Midbrain (tissue), 1 donor: ENCODE data around the gene AKIP1.
"Not testable (repeated sequence)": the region's sequence is repeated elsewhere in the genome, so short reads cannot be mapped to it uniquely, and the experiment has no call there.

Source experiments
- DNase-seq: peaks from one replicate; lab custom pipeline; 2025; lab: John Stamatoyannopoulos, UW

The AKIP1 gene

GRCh38 chr11:8917157-8917825 lies 6.3 kb downstream of the AKIP1 start:
- DNase-seq = no peak

DNA sequence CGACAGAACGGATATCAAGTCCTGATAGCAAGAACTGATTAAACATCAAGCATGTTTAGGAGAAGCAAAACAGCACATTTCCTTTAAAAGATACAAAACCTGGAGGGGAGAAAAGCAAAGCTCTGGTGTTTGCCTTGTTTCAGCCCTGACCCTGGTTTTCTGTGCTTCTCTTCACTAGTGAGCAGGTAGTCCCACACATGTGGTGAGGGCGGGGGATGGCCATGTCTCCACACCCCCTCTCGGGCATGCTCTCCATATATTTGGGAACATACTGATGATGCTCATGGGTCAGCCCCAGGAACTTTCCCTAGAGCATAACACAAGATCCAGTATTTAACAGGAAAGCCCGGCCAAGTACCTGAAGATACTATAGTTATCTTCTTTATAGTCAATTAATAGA lies 11.7 kb downstream of the AKIP1 start:
- no peak for DNase-seq

GRCh38 chr11:8925711-8926110 lies 14.7 kb downstream of the AKIP1 start:
- DNase-seq = no peak

- DNase-seq = no peak
Observed at GRCh38 chr11:8926236-8926635, 15.2 kb downstream of the AKIP1 start.

DNA sequence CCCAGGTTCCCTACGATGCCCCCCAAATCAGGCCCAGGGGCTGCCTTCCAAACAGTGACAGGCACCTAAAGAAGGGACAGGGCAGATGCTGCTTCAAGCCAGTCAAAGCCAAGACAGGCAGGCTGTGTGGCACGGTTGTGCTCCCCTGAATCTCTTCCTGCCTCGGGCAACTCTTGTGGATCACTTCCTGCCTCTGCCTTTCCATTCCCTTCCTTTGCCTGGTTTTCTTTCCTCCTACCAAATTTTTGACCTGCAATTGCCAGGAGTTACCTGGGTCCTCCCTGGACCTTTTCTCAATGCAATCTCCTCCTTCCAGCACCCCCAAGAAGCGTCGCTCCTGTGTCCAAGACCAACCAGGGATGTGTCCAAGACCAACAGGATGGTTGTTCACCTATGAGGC lies 16.2 kb downstream of the AKIP1 start:
- DNase-seq = no peak

GRCh38 chr11:8928205-8928604 lies 17.2 kb downstream of the AKIP1 start:
- DNase-seq = no peak

DNA sequence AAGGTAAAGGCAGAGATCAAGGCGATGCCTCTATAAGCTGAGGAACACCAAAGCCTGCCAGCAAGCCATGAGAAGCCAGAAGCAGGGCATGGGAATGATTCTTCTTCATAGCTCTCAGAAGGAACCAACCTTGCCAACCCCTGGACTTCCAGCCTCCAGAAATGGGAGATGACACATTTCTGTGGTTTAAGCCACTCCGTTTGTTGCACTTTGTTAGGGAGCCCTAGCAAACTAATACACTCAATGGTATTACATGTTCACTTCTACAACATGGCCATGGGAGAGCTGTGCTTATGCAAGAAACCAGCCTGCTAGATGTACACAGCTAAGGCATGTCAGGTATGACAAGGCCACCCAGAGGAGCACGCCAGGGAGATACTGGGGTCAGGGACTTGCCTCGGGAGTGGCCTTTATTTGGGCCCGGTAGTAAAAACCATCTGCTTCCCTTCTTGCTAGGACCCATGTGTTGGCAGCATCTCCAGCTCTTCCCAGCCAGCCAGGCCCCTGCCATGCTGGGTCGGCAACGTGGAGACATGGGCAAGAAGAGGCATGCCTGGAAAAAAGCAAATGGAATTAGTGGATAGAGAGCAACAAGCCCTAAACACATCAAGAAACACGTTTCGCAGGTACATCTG lies 18.1 kb downstream of the AKIP1 start:
- no peak for DNase-seq

DNA sequence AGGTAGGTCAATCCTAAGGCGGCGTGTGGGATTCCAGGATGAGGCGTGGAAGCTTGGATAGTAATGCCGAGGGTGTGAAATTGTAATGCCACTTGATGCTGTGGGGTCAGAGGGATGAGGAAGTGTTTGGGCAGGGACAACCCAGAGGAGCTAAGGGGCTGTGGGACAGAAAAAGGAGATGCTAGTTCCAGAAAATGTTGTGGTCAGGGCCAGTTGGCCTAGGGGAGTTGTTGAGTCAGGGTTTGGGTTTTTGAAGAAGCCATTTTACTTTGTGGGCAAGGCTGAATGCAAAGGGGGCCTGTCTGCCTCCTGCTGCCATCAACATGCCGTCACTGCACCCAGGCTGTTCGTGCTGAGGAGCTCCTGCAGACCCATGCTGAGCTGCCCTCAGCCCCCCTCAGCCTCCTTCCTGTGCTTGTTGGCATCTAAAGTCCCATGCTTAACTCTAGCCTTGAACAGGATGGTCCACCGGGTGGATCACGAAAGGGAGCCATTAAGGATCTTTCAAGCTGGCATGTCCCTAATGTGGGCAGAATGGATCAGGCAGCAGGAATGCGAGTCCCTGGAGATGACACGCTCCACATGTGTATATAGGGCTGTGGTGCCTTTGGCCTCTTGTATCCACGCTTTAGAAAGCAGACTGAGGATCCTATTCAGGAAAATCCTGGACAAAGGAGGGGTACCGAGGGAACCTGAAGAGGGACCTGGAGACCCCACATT lies 19.6 kb downstream of the AKIP1 start:
- DNase-seq = no peak

DNA sequence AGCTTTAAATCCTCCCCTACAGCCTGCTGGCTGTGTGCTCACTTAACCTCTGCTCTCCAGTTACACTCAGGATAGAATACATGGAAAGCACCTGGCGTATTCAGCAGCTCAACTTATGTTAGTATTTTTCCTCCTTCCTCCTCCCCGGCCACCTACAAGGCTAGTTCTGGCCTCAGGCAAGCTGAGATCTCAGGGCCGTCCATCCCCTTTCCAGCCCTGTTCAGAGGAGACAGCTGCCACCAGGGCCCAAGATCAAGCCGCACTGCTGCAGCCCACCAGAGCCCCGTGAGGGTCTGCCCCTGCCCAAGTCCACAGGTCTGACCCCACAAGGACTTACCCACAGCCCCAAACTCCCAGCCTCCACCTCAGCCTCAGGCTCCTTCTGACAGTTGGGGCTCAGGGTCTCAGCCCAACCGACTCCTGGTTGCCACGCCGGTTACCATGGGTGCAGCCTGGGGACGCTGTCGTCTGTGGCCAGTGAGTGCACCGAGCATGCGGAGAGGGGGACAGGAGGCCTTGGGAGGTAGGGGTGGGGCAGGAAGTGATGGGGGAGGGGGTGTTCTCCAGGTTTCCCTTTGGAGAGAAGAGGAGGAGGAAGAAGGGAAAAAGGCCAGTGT lies 21.7 kb downstream of the AKIP1 start, which contains the start of gene C11orf16:
C11orf16 (minus strand) TSS at position 384 of the 617 bp plus-strand sequence. CDS start 639 bp downstream, outside the sequence.
- DNase-seq = no peak

GRCh38 chr11:8933931-8934330 lies 22.9 kb downstream of the AKIP1 start:
- DNase-seq = no peak

DNA sequence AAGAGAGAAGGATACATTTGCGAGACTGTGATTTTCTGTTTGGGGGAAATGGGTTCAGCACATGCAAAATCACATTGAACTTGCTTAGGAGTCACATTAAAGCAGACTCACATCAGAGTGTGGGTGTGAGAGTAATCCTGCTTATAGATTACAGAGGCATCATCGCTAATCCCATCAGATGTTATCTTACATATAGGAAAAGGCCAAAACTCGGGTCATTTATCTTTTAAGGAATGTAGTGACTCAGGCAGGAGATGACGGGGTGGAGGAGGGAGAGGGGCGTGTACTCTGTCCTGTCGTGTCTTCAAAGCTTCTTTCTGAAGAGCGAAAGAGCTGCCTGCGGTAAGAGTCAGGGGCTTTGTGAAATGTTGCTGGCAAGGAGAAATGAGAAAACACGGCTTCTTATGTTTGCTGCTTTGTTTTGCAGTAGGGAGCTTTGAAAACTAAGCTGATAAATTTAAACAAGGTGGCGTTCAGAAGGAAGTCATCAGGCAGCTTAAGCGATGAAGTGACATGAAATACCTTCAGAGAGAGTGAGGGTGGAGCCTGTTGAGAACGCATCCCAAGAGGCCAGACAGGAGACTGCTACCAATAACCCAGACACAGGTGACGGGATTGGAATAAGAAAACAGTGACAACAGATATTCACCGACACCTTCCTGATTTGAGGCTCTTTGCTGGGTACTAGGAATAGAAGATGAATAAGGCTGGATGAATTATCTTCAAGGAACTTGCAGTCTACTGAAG lies 23.9 kb downstream of the AKIP1 start:
- no peak for DNase-seq

- DNase-seq = not testable (repeated sequence)
Observed at GRCh38 chr11:8935789-8936188, 24.8 kb downstream of the AKIP1 start.

DNA sequence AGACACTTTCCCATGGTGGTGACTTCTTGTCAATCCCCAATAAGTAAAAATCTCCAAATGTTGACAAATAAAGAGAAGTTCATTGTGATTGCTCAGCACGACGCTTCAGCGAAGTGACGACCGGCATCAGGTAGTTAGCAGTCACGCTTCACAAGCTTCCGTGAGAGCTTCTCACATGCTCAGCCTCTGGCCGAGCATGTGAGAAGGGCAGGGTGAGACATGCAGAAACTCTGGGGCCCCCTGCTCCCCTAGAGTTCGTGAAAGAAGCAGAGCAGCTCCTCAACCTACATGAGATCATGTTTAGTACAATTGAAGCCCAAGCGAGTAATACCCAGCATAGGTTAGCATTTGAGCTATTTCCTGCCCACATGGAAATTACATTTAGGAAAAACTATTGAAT lies 26.2 kb downstream of the AKIP1 start:
- no peak for DNase-seq

DNA sequence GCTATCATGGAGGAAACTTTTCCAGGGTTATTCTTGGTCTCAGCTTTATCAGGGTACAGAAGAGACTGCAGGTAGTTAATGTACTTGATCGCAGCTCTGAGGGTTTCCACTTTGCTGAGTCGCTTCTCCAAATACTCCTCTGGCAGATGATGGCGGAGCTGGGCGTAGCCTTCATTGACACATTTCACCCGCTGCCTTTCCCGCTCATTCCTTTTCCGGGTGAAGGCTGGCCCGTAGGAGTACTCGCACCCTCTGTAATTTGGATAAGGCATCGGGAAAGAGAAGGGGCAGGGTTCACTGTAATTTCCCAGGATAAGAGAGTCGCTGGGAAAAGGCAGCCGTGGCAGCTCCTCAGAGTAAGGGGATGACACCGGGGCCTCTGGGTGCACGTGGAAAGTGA lies 26.7 kb downstream of the AKIP1 start:
- DNase-seq = no peak

DNA sequence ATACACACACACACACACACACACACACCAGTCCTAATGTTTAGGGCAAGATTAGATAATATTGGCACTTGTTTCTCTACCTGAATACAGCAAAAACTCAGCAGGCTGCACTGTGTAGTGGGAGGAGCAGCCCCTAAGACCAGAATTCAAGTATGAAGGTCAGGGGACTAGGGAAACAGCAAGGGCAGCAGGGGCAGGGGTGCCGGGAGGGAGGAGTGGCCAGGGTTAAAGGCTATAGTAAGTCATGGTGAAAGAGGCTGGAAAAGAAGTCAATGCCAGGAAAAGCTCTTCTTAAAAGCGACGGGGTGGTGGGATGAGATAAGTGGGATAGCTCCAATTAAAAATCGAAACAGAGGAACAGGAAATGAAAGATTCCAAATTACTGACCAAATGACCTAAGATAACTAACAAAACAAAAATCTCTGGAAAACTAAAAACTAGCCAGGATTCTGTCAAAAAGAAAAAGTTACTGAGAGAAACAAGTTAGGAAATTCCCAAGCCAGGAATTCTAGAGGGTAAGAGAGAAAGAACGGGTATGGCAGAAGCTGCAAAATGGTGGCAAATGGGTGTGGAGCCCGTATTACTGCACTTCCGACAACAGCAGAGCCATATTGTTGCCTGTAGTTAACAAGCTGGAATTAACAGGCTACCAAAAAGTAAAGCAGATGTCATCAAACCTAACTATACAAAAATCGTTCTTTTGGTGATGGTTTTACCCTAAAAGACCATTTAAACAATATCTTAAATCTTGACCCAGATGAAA lies 30.5 kb downstream of the AKIP1 start:
- no peak for DNase-seq

DNA sequence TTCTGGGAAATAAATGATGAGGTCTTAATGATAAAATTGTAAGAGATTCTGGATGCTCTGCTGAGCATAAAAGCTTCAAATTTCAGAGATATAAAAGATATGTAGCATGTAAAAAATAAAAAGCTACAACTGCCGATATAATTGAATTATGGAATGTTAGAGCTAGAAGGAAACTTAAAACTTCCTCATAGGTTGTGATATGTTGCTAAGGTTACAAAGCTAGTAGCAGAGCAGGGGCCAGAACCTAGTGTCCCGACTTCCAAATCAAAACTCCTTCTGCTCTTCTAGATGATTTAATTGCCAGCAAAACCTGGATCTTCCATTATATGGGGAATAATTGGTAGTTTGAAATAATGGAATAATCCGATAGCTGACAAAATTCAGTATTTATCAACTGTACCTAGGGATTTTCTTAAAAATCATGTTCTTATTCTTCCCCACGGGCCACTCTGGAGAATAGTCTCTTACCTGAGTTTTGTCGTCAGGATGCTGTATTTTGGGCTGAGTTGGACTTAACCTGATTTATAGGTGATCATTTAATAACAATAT lies 31.6 kb downstream of the AKIP1 start, which contains the start of gene ASCL3:
ASCL3 (minus strand) TSS at position 499 of the 549 bp plus-strand sequence. CDS start 4,855 bp downstream, outside the sequence.
- DNase-seq = no peak

DNA sequence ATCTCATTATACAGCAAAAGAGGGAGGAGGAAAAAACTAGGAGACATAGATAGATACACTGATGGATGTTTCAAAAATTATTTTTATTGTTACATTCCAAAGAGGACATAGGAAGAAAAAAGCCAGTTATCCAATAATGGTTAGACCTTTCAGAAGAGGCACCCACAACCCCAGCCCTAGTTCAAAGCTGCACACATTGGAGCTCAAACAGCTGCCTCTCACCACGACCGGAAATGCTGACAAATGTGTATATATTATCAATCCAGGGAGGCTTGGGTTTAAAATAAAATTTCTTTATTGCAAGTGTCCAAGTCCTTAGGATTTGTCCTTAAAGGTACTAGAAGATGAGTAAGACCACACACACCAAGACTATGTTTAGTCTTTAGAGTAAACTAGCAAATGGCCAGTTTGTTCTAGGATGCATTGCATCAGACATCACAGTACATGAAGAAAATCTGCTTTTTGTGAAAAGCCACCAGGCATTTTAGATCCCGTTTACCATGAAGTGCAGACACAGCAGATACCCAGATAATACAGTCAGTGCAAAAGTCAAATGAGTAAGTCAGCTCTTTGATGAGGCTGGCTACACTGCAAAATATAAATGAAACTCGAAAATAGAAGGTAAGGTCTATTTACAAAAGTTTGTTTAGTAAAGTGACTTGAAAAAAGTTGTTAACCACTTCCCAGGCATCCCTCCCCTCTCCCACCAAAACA lies 36.4 kb downstream of the AKIP1 start:
- DNase-seq = no peak

DNA sequence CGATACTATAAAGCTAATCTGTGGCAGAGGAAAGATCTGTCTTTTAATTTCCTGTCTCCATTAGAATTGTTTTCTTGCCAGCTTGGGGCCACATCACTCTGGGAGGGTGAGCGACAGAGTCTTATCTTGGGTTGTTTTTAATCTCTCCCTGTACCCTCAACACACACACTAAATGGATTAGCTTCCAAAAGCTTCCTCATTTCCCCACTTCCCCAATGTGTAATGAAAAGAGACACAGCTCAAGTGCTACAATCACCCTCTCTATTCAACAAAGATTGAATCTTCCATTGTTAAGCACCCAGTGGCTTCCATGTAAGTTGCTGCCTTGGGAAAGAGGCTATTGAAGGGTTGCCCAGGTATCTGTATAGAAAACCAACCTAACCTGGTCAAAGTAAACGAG lies 37.9 kb downstream of the AKIP1 start:
- DNase-seq = no peak

- no peak for DNase-seq
Observed at GRCh38 chr11:8956860-8957259, 45.9 kb downstream of the AKIP1 start.

DNA sequence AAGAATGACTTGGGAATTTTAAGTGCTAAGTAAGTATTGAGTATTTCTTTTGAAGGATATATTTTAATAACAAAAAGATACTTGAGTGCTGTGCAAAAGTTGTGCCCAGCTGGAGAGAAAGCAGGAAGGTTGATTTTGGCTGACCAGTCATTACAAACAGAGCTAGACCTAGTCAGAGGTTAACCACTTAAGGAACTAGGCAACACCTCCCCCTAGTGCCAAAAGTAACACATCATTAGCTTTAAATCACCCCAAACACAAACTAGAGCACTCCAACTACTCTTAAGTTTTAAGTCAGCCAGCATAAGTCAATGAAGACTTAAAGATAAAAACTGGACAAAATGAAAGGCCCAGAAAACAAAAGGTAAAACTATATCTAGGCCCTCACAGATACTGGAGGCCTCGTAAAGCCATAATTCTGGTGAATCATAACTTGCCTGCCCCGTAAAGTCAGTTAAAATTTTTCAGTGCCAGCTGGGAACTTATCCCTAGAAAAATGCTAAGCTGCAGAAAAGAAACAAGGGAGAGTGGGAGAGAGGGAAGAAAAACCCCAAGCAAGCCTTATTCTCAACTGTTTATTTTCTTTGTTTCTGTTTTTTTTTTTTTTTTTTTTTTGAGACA lies 48.7 kb downstream of the AKIP1 start:
- DNase-seq = peak; percentile 29
